Astrocyte (in vitro differentiated cells and primary cell): Measurements from ENCODE around the gene WFDC8.

Experiments
- EZH2 ChIP-seq: IDR thresholded peaks from 2 replicates; pipeline ENCODE4 v1.6.1; 2012; ENCODE audit warnings: mild to moderate bottlenecking, low read length, inconsistent platforms; ENCODE audit not compliant: insufficient read depth
- TF ChIP-seq, protein P1 (sequence below): IDR thresholded peaks from 2 replicates; pipeline ENCODE4 v1.5.1; 2011; ENCODE audit warnings: low read depth, mild to moderate bottlenecking, inconsistent platforms, low read length, moderate library complexity; ENCODE audit not compliant: insufficient read depth

DNA sequence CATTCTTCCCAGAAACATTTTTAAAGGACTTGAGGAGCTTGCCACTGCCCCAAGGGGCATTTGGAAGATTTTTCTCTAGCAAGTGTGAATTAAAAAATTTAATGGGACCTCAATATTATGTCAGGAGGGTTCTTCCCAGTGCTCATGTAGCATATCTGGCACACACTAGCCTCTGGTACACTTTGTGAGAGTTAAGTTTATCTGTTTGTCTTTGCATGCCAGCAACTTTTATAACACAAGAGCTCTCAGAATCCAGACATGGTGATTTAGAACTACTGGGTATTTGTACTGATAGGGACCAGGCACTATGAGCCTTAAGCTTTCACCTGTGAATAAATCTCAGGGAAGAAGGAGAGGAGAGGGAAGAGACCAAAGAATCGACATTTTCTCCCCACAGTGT is 76.5 kb downstream of the WFDC8 start:
- TF ChIP-seq, protein P1, sequence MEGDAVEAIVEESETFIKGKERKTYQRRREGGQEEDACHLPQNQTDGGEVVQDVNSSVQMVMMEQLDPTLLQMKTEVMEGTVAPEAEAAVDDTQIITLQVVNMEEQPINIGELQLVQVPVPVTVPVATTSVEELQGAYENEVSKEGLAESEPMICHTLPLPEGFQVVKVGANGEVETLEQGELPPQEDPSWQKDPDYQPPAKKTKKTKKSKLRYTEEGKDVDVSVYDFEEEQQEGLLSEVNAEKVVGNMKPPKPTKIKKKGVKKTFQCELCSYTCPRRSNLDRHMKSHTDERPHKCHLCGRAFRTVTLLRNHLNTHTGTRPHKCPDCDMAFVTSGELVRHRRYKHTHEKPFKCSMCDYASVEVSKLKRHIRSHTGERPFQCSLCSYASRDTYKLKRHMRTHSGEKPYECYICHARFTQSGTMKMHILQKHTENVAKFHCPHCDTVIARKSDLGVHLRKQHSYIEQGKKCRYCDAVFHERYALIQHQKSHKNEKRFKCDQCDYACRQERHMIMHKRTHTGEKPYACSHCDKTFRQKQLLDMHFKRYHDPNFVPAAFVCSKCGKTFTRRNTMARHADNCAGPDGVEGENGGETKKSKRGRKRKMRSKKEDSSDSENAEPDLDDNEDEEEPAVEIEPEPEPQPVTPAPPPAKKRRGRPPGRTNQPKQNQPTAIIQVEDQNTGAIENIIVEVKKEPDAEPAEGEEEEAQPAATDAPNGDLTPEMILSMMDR: no peak
- no peak for TF ChIP-seq EZH2
